HepG2 (cell line): ENCODE results near the gene ZMIZ1. TPM values are rescaled to one million over a fixed set of nuclear protein-coding genes. Genes with fewer than 3 reads are reported as not detected.

Experiments
- LRRFIP1 ChIP-seq: sonication (generic); formaldehyde crosslinking; conservative IDR thresholded peaks from 2 replicates; pipeline ENCODE4 v1.4.0; 2020; ENCODE audit warnings: missing genetic modification reagents
- MEF2D ChIP-seq: sonication (generic); formaldehyde crosslinking; IDR thresholded peaks from 2 replicates; pipeline ENCODE4 v1.5.1; 2020; ENCODE audit warnings: mild to moderate bottlenecking, missing genetic modification reagents
- SOX6 ChIP-seq, 2 experiments: fragments of 450-650 bp in 1 of 2; sonication (generic) in 1 of 2; formaldehyde crosslinking in 1 of 2; IDR thresholded peaks; 2 replicates each; pipeline versions ENCODE4 v1.4.0 to v1.6.1; 2017 to 2020; ENCODE audit warnings: antibody characterized with exemption in 1 of 2, mild to moderate bottlenecking in 1 of 2, missing genetic modification reagents in 1 of 2
- STAT6 ChIP-seq: sonication (generic); formaldehyde crosslinking; IDR thresholded peaks from 2 replicates; pipeline ENCODE4 v1.4.0; 2020; ENCODE audit warnings: missing genetic modification reagents, mild to moderate bottlenecking, borderline replicate concordance
- TFAP4 ChIP-seq: sonication (generic); IDR thresholded peaks from 2 replicates; pipeline ENCODE4 v1.6.1; 2016; ENCODE audit warnings: low read depth, borderline replicate concordance
- TOE1 ChIP-seq: sonication (generic); formaldehyde crosslinking; IDR thresholded peaks from 2 replicates; pipeline ENCODE4 v1.4.0; 2020; ENCODE audit warnings: mild to moderate bottlenecking, missing genetic modification reagents
- ZFP91 ChIP-seq: sonication (generic); formaldehyde crosslinking; IDR thresholded peaks from 2 replicates; pipeline ENCODE4 v1.9.0; 2022; ENCODE audit warnings: missing genetic modification reagents, mild to moderate bottlenecking, borderline replicate concordance
- ZNF281 ChIP-seq: sonication (generic); formaldehyde crosslinking; IDR thresholded peaks from 2 replicates; pipeline ENCODE4 v1.4.0; 2020; ENCODE audit warnings: missing genetic modification reagents, borderline replicate concordance
- ZNF446 ChIP-seq: sonication (generic); formaldehyde crosslinking; IDR thresholded peaks from 2 replicates; pipeline ENCODE4 v1.5.0; 2020; ENCODE audit warnings: mild to moderate bottlenecking, missing genetic modification reagents
- ZNF530 ChIP-seq: sonication (generic); formaldehyde crosslinking; IDR thresholded peaks from 2 replicates; pipeline ENCODE4 v1.5.0; 2020; ENCODE audit warnings: low read depth, mild to moderate bottlenecking, missing genetic modification reagents
- ZNF576 ChIP-seq: sonication (generic); formaldehyde crosslinking; IDR thresholded peaks from 2 replicates; pipeline ENCODE4 v1.4.0; 2020; ENCODE audit warnings: mild to moderate bottlenecking, missing genetic modification reagents
- ZNF619 ChIP-seq: sonication (generic); formaldehyde crosslinking; IDR thresholded peaks from 2 replicates; pipeline ENCODE4 v1.4.0; 2020; ENCODE audit warnings: mild to moderate bottlenecking, missing genetic modification reagents
- ZSCAN20 ChIP-seq: sonication (generic); formaldehyde crosslinking; IDR thresholded peaks from 2 replicates; pipeline ENCODE4 v1.4.0; 2020; ENCODE audit warnings: missing genetic modification reagents, mild to moderate bottlenecking, borderline replicate concordance
- polyA plus RNA-seq, 8 experiments: library from polyadenylated mRNA; depleted of rRNA in 3 of 8; stranded (reverse) in 7 of 8; unstranded in 1 of 8; fragments of >200 nt; fragmentation: Illumina TruSeq in 4 of 8; extraction: Trizol in 4 of 8; gene quantifications; 2 replicates each; pipeline versions ENCODE4 v1.2.1 to v1.2.3, GENCODE V29; 2011 to 2016; ENCODE audit warnings: low read depth in 4 of 8, missing spikeins in 1 of 8, mixed read lengths in 1 of 8; ENCODE audit not compliant: insufficient read depth in 1 of 8
- total RNA-seq, 5 experiments: library from RNA; depleted of rRNA; stranded (reverse); fragments of >200 nt; fragmentation: Illumina TruSeq; extraction: Trizol; gene quantifications; 2 replicates each; pipeline ENCODE4 v1.2.3, GENCODE V29; 2016; ENCODE audit warnings: low read depth in 1 of 5

ZMIZ1 gene
- total and polyA plus RNA-seq, 2 of the 13 experiments (the other 11 are each of a cell fraction or from before 2014, with no cell fraction given) = 5.3 to 10.2 TPM

GRCh38 chr10:79260811-79261740 is 192.3 kb downstream of the ZMIZ1 start (continued):
- TF ChIP-seq ZFP91 (CRISPR knock-in tag) (peak; percentile 62; the same call in 1 of the 2 replicates), STAT6 (CRISPR knock-in tag) (no peak), LRRFIP1 (no peak), MEF2D (CRISPR knock-in tag) (no peak), SOX6 (IDR thresholded peaks at IDR 0.05) (no peak), SOX6 (CRISPR knock-in tag; IDR thresholded peaks at IDR 0.05) (0 out of 2 replicates have a peak, but pooled peaks have one; percentile 16), TFAP4 (peak; percentile 25; the same call in 1 of the 2 replicates), ZNF281 (CRISPR knock-in tag) (0 out of 2 replicates have a peak, but pooled peaks have one; percentile 26), ZNF576 (CRISPR knock-in tag) (no peak), ZSCAN20 (CRISPR knock-in tag) (no peak), ZNF619 (CRISPR knock-in tag) (no peak), TOE1 (CRISPR knock-in tag) (no peak), ZNF530 (CRISPR knock-in tag) (no peak), ZNF446 (no peak)
